Mesenteric fat pad (tissue), 1 donor: Measurements from ENCODE around the gene HERC6. TPM values are rescaled to one million over a fixed set of nuclear protein-coding genes. Genes with fewer than 3 reads are reported as not detected.
A peak's percentile ranks its signal among the peaks of the same experiment; 100 is the strongest.
"Not testable (repeated sequence)": the region's sequence is repeated elsewhere in the genome, so short reads cannot be mapped to it uniquely, and the experiment has no call there.

ENCODE experiments used
- DNase-seq: peaks from one replicate; pipeline ENCODE4 v3.0.0-alpha.2; 2020; ENCODE audit warnings: low spot score
- long read RNA-seq: library from polyadenylated mRNA; unstranded; transcript quantifications from one replicate; pipeline ENCODE4 v2.0.0, GENCODE V29; 2020
- total RNA-seq: library from RNA; stranded (reverse); fragmentation: NEBNext Ultra II Directional; extraction: Animal tissue kit (Norgen Biotek cat#: 25700); gene quantifications from one replicate; pipeline ENCODE4 v1.2.1, GENCODE V29; 2021
- donor health status: DM: yes; HTN: yes; CAD: no.

The HERC6 gene
- total RNA-seq: 7.7 TPM
- long read RNA-seq, partial matches to known transcripts: 5 of 14 reads
- long read RNA-seq, other reads (novel, unspliced or antisense): 7 of 14 reads

DNA sequence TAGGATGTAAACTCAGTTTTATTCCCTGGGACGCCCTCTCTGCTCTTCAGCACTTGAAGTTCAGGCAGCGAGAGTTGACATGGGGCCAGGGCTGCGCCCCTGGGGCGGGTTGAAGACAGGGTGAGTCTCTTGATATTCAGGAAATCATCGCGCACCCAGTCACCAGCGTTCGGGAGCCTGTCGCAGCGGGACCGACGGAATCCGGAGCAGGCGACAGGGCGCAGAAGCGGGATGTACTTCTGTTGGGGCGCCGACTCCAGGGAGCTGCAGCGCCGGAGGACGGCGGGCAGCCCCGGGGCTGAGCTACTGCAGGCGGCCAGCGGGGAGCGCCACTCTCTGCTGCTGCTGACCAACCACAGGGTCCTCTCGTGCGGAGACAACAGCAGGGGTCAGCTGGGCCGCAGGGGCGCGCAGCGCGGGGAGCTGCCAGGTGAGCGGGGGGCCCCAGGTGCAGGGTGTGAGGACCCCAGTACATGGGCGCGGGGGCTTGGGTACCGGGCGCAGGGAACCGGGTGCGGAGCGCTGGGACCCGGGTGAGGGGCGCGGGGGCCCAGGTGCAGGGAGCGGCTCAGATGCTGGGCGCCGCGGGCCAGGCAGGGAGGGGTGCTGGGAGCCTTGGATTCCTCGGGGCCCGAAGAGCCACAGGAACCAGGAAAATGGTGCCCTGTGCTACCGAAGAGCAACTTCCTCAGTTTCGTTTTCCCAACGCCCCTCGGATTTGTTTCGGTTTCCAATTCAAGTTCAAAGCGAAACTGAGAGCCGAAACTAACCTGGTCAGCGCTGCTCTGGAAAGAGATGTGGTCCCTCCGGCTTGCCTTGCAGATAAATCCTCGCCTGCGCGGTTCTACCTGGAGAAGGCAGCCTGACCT lies at the start of gene HERC6:
HERC6 (plus strand) TSS at position 162 of the 869 bp plus-strand sequence; CDS start at position 232, 70 bp downstream.
- DNase-seq: peak; percentile 92

DNA sequence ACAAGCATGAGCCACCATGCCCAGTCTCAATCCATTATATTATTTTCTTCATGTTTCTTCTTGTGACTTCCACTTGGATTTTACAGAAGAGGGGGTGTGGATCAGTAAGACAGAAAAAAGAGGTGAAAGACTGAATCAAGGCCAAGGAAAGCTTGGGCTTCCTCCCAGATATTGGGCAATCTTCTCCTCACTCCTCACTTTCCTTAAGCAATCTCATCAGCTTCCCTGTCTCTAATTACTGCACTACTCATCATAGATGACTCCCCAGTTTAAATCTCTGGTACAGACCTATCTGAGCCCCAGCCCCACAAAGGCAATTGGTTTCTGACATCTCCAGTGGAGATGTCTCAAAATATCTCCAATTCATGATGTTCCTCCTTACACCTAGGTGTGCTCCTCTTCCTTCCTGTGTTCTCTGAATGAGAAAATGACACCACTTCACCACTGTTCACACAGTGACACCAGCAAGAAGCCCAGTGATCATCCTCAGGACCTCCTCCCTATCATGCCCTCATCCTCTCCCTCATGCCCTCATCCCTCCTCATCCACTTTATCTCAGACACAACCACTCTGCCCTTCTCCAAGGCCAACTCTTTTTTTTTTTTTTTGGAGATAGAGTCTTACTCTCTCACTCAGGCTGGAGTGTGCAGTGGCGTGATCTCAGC lies 44.8 kb upstream of the HERC6 start:
- DNase-seq: no peak

- DNase-seq: no peak
These were observed 43.5 kb upstream of the HERC6 start for GRCh38 chr4:88335092-88335665.

DNA sequence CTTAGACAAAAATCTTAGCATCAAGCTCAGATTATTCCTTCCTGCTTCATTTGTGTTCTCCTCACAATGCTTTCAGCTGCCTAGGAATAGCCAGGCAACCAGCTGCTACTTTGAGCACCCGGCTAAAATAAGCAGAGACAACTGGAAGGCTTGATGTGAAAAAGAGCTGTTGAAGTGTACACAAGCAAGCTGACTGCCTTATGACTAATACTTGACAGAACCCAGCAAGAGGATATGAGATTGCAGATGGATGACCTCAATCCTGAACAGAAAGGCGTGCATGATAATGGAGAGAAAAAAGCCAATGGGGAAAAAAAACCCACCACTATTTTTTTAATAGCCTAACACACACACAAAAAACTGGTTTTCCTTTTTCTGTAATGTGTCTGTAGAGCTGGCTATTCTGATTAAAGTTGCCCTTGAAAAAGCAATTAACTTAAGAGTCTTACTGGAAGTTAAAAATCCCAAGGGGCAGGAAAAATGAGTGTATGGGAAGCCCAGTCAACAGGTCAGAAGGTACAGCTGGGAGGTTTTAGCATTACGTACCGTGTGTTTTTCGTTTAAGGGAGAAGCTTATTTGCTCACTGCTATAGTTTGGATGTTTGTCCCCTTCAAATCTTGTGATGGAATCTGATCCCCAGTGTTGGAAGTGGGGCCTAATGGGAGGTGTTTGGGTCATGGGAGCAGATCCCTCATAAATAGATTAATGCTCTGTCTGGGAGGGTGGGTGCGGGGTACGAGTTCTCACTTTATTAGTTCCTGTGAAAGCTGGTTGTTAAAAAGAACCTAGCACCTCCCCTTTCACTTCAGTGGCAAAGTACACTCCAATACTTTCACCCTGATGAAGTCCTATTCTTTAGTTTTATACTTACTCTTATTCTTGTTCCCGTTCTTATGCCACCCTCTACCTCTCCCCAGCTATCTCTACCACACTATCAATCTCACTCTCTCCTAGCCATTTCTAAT lies 37.1 kb upstream of the HERC6 start:
- DNase-seq: no peak

DNA sequence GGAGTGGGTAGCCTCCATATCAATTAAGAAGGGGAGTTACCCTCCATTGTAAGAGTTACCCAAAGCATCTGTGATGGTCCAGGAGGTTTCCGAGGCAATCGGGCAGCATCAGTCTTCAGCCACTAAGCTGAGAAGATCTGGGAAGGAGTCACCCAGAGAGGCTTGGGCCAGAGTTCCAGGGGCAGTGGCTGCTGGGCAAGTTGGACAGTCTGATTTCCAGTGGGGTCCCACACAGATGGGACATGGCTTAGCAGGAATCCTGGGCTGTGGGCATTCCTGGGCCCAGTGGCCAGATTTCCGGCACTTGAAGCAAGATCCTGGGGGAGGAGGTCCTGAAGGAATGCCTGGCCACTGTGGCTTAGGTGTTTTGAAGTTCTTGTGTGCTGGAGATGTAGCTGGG lies 31.8 kb upstream of the HERC6 start:
- DNase-seq: not testable (repeated sequence)

- not testable (repeated sequence) for DNase-seq
These were observed 29.9 kb upstream of the HERC6 start for GRCh38 chr4:88348761-88349160.

DNA sequence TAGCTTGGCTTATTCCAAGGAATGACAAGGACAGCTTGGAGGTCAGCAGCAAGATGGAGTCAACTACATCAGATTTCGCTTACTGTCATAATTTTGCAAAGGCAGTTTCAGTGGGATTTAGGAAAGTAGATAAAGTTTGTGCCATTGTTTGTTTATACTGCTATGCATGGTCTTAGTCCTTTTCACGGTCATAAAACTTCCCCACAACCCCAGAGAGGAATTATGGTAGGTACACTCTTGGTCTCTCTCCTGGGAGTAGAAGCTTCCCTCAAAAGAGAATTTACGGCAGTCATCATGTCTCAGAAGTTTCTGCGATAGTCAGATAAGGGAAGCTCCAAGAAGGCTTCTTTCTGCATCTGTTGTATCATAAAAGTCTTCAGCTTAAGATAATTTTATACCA lies 27.9 kb upstream of the HERC6 start:
- no peak for DNase-seq

DNA sequence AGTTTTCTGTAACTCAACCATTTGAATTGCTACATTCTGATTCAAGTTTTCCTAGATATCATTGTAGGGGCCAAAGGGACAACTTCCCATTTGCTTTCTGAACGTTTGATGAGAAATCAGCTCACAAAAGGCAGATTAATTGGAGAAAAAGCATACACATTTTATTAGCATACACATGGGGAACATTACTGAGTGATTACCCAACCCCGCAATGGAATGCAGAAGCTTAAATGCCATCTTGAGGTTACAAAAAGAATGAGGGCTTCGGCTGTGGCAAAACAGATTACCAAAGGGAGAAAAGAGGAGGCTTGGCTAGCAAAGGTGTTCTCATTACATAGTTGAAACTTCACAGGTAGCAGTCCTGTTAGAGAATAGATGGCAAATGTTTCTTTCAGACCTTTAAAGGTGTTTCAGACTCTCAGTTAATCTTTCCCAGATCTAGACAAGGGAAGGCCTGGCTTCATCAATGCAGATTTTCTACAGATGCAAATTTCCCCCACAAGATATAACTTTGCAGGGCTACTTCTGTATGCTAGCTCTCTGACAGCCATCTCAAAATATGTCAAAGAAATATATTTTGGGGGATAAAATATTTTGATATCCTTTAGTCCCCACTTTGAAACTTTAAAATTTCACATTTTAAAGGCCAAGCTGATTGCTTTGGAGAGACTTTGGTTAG lies 26.5 kb upstream of the HERC6 start:
- no peak for DNase-seq

GRCh38 chr4:88353324-88353723 lies 25.3 kb upstream of the HERC6 start:
- DNase-seq: no peak

DNA sequence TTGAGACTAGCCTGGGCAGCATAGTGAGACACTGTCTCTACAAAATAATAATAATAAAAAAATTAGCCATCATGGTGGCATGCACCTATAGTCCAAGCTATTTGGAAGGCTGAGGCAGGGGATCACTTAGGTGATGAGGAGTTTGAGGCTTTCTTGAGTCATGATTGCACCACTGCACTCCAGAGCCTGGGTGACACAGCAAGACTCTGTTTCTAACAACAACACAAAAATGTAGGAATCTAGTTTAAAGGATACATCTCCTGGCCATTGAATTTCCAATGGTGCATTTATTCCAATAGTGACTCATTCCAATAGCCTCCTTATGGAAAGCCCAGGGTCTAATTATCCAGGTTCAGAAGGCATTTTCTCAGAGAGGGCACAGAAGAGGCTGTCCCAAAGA lies 21.9 kb upstream of the HERC6 start:
- no peak for DNase-seq

- DNase-seq: no peak
These were observed 21.4 kb upstream of the HERC6 start for GRCh38 chr4:88357262-88357661.

GRCh38 chr4:88359558-88359957 lies 19.1 kb upstream of the HERC6 start:
- no peak for DNase-seq

GRCh38 chr4:88360256-88360655 lies 18.4 kb upstream of the HERC6 start:
- DNase-seq: no peak

DNA sequence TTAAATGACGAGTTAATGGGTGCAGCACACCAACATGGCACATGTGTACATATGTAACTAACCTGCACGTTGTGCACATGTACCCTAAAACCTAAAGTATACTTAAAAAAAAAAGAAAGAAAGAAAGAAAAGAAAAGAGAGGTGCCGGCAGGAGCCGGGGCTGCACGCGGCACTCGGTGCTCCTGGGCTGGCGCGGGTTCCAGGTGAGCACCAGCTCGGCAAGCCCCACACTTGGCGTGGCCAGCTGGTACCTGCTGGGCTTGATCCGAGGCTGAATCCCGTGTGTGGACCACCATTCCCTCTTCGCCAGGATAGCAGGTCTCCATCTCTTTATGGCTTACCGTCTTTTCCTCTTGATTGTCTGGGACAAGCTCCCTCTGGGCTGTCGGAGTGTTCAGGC lies 17.9 kb upstream of the HERC6 start:
- DNase-seq: no peak

DNA sequence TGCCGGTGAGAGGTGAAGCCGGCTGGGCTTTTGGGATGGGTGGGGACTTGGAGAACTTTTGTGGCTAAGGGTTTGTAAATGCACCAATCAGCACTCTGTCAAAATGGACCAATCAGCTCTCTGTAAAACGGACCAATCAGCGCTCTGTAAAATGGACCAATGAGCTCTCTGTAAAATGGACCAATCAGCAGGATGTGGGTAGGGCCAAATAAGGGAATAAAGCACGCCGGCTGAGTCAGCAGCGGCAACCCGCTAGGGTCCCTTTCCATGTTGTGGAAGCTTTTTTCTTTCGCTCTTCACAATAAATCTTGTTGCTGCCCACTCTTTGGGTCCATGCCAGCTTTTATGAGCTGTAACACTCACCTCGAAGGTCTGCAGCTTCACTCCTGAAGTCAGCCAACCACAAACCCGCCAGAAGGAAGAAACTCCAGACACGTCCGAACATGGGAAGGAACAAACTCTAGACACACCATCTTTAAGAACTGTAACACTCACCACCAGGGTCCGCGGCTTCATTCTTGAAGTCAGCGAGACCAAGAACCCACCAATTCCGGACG lies 17.4 kb upstream of the HERC6 start:
- DNase-seq: not testable (repeated sequence)

DNA sequence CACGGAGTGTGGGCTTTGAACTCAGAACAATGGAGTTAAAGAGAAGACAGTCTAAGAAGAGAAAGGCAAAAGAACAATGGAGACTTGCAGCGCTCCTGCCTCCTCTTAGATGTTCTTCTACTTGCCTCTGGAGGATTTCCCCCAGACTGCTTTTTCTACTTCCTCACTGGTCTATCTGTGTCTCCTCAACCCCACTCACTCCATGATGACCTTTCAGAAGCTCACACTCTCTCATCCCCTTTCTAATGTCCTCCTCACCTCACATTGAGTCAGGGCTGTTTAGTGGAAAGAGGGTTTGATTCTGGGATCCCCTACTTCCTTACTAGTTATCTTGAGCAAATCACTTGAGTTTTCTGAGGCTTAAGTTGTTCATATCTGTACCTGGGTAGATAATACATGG lies 12.2 kb upstream of the HERC6 start:
- no peak for DNase-seq

DNA sequence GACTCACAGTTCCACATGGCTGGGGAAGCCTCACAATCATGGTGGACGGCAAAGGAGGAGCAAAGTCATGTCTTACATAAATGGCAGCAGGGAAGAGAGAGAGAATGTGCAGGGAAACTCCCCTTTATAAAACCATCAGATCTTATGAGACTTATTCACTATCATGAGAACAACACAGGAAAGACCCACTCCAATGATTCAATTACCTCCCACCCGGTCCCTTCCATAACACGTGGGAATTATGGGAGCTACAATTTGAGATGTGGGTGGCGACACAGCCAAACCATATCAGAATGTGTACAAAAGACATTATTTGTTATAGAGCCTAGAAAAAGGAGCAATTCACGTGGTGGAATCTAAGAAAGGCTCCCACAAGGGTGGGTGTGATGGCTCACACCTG lies 10.8 kb upstream of the HERC6 start:
- no peak for DNase-seq

GRCh38 chr4:88369180-88369812 lies 9.4 kb upstream of the HERC6 start:
- not testable (repeated sequence) for DNase-seq

GRCh38 chr4:88381123-88381522 lies 2.5 kb downstream of the HERC6 start:
- no peak for DNase-seq

DNA sequence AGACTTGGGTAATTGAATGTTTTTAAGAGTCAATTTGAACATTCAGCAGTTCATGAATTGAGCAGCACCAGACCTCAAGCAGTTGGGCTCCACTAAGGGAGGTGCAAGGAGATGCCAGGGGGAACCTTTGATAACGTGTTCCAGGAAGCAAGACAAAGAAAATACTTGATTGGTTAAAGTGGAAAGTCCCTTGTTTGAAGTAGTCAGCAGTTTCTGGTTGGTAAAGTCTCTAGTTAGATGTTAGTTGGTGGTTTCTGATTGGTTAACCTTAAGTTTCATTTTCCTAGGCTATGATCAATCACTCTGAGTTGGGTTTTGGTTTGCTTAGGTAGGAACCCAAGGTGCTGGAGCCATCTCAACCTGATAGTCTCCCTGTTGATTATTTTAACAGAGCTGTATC lies 4.0 kb downstream of the HERC6 start:
- no peak for DNase-seq
